CD4-positive, alpha-beta T cell treated with Interleukin-1 beta for 1 hour (primary cell): ENCODE results near the gene C10orf67.

Source experiments
- DNase-seq, 2 donors: peaks; one replicate each; pipeline ENCODE4 v3.0.0-alpha.2; 2020 to 2022

C10orf67 gene

GRCh38 chr10:23195846-23196600 is 148.6 kb downstream of the C10orf67 start:
- no peak for DNase-seq

- no peak for DNase-seq
Observed at GRCh38 chr10:23194966-23195845, 149.4 kb downstream of the C10orf67 start.

GRCh38 chr10:23194471-23194965 is 150.1 kb downstream of the C10orf67 start:
- DNase-seq, result no peak

- no peak for DNase-seq
Observed at GRCh38 chr10:23193435-23194074, 151.0 kb downstream of the C10orf67 start.

GRCh38 chr10:23192712-23193434 is 151.7 kb downstream of the C10orf67 start:
- no peak for DNase-seq

- no peak for DNase-seq
Observed at GRCh38 chr10:23191764-23192711, 152.6 kb downstream of the C10orf67 start, which contains the start of gene PTF1A. Gene PTF1A, plus strand, starts transcription at chr10:23192312. Its CDS starts 219 bp downstream, at chr10:23192531.

- no peak for DNase-seq
Observed at GRCh38 chr10:23190872-23191763, 153.5 kb downstream of the C10orf67 start.

- DNase-seq, result no peak
Observed at GRCh38 chr10:23189024-23189423, 155.6 kb downstream of the C10orf67 start.

- DNase-seq, result no peak
Observed at GRCh38 chr10:23187155-23187554, 157.4 kb downstream of the C10orf67 start.

- DNase-seq, result no peak
Observed at GRCh38 chr10:23186697-23187096, 157.9 kb downstream of the C10orf67 start.

GRCh38 chr10:23186178-23186577 is 158.4 kb downstream of the C10orf67 start:
- DNase-seq, result no peak

GRCh38 chr10:23174977-23175512 is 169.6 kb downstream of the C10orf67 start:
- no peak for DNase-seq

- no peak for DNase-seq
Observed at GRCh38 chr10:23174074-23174976, 170.3 kb downstream of the C10orf67 start.

GRCh38 chr10:23173214-23174073 is 171.2 kb downstream of the C10orf67 start:
- no peak for DNase-seq

- DNase-seq, result no peak
Observed at GRCh38 chr10:23172429-23173213, 172.0 kb downstream of the C10orf67 start.

GRCh38 chr10:23171232-23171876 is 173.2 kb downstream of the C10orf67 start:
- no peak for DNase-seq
